Measurements from ENCODE around the gene BICD2. TPM values are rescaled to one million over a fixed set of nuclear protein-coding genes. Genes with fewer than 3 reads are reported as not detected.

The BICD2 gene
- total and polyA plus RNA-seq, 10 of the 15 experiments (the other 5 are each of a cell fraction or from before 2014, with no cell fraction given), result 5.3 to 25.5 (median 14.4) TPM

DNA sequence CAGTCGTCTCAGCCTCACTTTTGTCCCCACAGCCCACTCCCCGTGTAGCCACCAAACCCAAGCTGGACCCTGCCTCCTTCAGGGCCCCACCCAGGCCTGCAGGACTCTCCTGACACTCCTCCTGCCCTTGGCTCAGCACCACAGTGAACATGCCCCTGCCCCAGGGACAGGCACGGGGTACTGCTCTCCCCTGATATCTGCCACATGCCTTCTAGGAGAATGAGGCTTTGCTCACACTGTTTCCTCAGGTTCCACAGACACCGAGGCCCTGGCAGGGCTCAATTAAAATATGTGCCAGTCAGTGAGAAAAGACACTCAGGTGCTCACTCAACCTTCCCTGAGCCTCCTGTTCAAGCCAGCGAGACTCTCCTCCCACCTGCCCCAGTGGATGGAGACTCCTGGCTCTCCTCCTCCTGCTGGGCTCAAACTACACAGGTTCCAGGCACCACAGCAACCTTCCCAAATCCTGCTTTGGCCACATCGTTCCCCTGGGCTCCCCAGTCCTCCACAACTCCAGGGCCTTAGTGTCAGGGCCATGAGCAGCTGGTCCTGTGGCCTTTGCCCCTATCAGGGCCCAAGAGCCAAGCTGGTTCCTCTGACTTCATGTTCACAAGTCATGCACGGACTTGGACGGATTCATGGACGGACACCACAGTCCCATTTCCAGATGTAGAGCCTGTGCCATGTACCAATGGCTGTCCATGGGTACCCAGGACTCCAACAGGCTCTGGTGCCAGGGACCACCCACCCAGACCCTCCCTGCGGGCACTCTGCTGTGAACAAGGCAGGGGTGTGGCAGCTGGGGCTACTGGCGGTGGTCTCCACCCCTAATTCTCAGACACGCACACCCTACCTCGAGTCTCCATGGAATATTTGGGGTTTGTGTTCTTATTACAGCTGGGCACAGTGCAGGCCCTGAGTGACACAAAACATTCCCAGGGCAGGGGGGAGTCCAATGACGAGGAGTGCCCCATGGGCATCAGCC is 36.6 kb downstream of the BICD2 start (continued):
- TF ChIP-seq POLR2AphosphoS2 (IDR thresholded peaks at IDR 0.05; ENCODE audit: low read depth, low read length), result no peak
- no peak for TF ChIP-seq ZNF24 (IDR thresholded peaks at IDR 0.05)
- TF ChIP-seq CUX1 (IDR thresholded peaks at IDR 0.05; ENCODE audit: insufficient replicate concordance, low read depth, low read length), result no peak
- TF ChIP-seq FOXM1 (IDR thresholded peaks at IDR 0.05; ENCODE audit: low read depth, low read length), result no peak
